Loucy (cell line): ENCODE data around the gene NOL9.

Experiments
- H2AFZ ChIP-seq: fragments of 200-600 bp; sonication (generic); 2 replicates; pipeline ENCODE4 v1.6.0; 2016; ENCODE audit warnings: antibody characterized with exemption, mild to moderate bottlenecking, low read length, moderate library complexity
- H3F3A ChIP-seq: fragments of 200-600 bp; 2 replicates; pipeline ENCODE4 v1.6.0; 2016; ENCODE audit warnings: antibody characterized with exemption, low read depth, mild to moderate bottlenecking
- H3K27me3 ChIP-seq: fragments of 200-600 bp; sonication (generic); 2 replicates; pipeline ENCODE4 v1.6.1; 2014; ENCODE audit warnings: low read length, mild to moderate bottlenecking; ENCODE audit not compliant: insufficient read depth, poor library complexity, severe bottlenecking
- H3K36me3 ChIP-seq: fragments of 200-600 bp; sonication (generic); 2 replicates; pipeline ENCODE4 v1.6.1; 2016; ENCODE audit warnings: low read length; ENCODE audit not compliant: insufficient read depth
- H3K4me1 ChIP-seq: fragments of 200-600 bp; sonication (generic); 2 replicates; pipeline ENCODE4 v1.5.1; 2014; ENCODE audit warnings: low read length, mild to moderate bottlenecking; ENCODE audit not compliant: insufficient read depth, poor library complexity, severe bottlenecking
- H3K4me2 ChIP-seq: fragments of 200-600 bp; sonication (generic); 2 replicates; pipeline ENCODE4 v1.6.0; 2014; ENCODE audit warnings: antibody characterized with exemption, low read length, low read depth, mild to moderate bottlenecking; ENCODE audit not compliant: poor library complexity, severe bottlenecking
- H3K4me3 ChIP-seq: fragments of 200-600 bp; sonication (generic); 2 replicates; pipeline ENCODE4 v1.5.1; 2014; ENCODE audit warnings: low read length, mild to moderate bottlenecking, mixed read lengths; ENCODE audit not compliant: poor library complexity, severe bottlenecking
- H3K79me2 ChIP-seq: fragments of 200-600 bp; sonication (generic); 2 replicates; pipeline ENCODE4 v1.6.1; 2014; ENCODE audit warnings: low read length; ENCODE audit not compliant: insufficient read depth
- H3K9ac ChIP-seq: fragments of 200-600 bp; sonication (generic); 2 replicates; pipeline ENCODE4 v1.6.0; 2014; ENCODE audit warnings: mild to moderate bottlenecking, low read depth, low read length, moderate library complexity; ENCODE audit not compliant: poor library complexity, severe bottlenecking
- H3K9me2 ChIP-seq: fragments of 200-600 bp; sonication (generic); replicated peaks from 2 replicates; pipeline ENCODE4 v1.6.1; 2016; ENCODE audit warnings: low read depth, low read length, mixed read lengths
- H3K9me3 ChIP-seq: fragments of 200-600 bp; sonication (generic); 2 replicates; pipeline ENCODE4 v1.6.1; 2014; ENCODE audit warnings: mild to moderate bottlenecking, antibody characterized with exemption, low read length, low read depth; ENCODE audit not compliant: insufficient read depth
- H4K20me1 ChIP-seq: fragments of 200-600 bp; sonication (generic); 2 replicates; pipeline ENCODE4 v1.6.0; 2014; ENCODE audit warnings: antibody characterized with exemption, low read length, mild to moderate bottlenecking; ENCODE audit not compliant: insufficient read depth, poor library complexity, severe bottlenecking
- EZH2phosphoT487 ChIP-seq: fragments of 200-600 bp; IDR thresholded peaks from 2 replicates; pipeline ENCODE4 v1.6.1; 2018; ENCODE audit warnings: antibody characterized with exemption, mild to moderate bottlenecking, moderate library complexity, borderline replicate concordance
- TF ChIP-seq, protein P1 (sequence below): fragments of 200-600 bp; sonication (generic); conservative IDR thresholded peaks from 2 replicates; pipeline ENCODE4 v1.5.1; 2014; ENCODE audit warnings: mild to moderate bottlenecking, antibody characterized with exemption, low read length

Gene NOL9

DNA sequence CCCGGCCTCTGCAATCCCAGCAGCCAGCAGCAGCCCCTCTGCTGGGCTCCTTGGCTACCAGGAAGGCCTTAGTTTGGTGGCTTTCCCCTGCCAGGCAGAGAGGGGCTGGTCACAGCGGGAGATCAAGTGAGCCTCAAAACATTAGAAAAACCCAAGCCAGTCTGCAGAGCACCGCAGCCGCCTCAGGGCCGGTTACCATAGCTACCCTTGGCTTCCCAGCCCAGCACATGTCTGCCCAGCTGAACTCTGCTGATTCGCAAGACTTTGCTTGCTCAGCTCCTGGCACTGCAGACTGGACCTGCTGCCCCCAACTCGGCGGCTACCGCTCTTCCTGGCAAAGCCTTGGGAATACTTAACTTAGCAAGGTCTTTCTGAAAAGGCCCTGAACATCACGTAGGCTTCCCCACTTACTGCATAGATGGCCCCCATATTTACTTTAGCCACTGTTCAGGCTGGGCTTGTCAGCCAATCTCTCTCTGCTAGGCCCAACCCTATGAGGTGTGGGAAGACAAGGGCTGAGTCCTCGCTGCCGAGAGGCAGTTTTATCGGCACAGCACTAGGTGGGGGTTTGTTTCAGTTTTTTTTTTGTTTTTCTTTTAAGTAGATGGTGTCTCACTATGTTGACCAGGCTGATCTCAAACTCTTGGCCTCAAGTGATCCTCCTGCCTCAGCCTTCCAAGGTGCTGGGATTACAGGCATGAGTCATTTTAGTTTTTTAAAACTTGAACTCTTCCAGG, 34.2 kb downstream of the NOL9 start:
- H3K79me2 ChIP-seq, result no peaks in the 10 kb centered on the region
- H3K4me3 ChIP-seq, result no peak overlapping the region
- H3K9ac ChIP-seq, result no peak overlapping the region
- no peaks in the 10 kb centered on the region for H3K9me2 ChIP-seq
- H3F3A ChIP-seq, result no peaks in the 10 kb centered on the region
- TF ChIP-seq, protein P1, sequence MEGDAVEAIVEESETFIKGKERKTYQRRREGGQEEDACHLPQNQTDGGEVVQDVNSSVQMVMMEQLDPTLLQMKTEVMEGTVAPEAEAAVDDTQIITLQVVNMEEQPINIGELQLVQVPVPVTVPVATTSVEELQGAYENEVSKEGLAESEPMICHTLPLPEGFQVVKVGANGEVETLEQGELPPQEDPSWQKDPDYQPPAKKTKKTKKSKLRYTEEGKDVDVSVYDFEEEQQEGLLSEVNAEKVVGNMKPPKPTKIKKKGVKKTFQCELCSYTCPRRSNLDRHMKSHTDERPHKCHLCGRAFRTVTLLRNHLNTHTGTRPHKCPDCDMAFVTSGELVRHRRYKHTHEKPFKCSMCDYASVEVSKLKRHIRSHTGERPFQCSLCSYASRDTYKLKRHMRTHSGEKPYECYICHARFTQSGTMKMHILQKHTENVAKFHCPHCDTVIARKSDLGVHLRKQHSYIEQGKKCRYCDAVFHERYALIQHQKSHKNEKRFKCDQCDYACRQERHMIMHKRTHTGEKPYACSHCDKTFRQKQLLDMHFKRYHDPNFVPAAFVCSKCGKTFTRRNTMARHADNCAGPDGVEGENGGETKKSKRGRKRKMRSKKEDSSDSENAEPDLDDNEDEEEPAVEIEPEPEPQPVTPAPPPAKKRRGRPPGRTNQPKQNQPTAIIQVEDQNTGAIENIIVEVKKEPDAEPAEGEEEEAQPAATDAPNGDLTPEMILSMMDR, result no peak
- no peaks in the 10 kb centered on the region for H3K9me3 ChIP-seq
- no peaks in the 10 kb centered on the region for H3K4me1 ChIP-seq
- peaks cover 1% of the 10 kb centered on the region; the same call in 1 of the 2 replicates for H3K36me3 ChIP-seq
- no peaks in the 10 kb centered on the region for H3K27me3 ChIP-seq
- H4K20me1 ChIP-seq, result no peaks in the 10 kb centered on the region
- H2AFZ ChIP-seq, result no peak overlapping the region
- no peak overlapping the region for H3K4me2 ChIP-seq

DNA sequence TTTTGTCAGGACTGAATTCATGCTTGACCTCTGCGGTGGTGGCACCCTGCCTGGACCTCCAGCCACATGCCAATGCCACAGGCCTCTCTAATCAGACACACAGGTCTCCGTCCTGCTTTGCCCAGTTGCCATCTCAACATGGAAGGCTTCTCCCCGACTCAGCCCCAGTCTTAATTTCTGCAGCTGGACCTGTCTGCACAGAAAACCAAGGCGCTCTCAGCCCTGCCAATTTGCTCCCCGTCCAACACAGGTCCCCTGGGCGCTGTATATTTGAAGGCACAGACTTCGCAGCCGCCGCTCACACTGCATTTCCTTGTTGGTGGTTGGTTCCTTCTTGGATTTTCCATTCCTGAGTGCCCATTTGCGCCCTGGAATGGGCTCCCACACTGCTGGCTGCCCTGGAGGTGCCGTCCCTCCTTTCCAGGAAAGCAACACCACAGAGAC, 34.8 kb downstream of the NOL9 start:
- H3K9ac ChIP-seq, result no peak overlapping the region

DNA sequence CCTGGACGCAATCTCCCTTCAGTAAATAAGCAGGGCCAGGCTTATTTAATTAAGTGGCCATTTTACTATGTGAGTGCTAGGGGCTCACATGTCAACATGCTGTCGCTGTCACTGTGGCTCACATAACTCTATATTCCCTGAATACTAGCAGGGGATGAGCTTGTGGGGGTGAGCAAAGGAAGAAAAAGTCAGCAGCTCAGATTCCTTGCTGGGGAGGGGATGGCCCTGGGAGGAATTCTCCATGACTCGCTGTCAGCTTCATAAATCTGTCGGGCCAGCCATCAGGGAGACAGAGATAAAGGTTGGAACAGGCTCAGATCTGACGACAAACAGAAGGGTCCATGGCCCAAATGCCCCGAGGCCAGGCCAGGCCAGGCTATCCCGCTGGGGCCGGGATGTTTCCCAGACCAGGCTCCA, 36.9 kb downstream of the NOL9 start:
- H3K4me1 ChIP-seq, result no peaks in the 10 kb centered on the region
- H3K9me3 ChIP-seq, result no peaks in the 10 kb centered on the region
- H3K36me3 ChIP-seq, result no peaks in the 10 kb centered on the region
- no peaks in the 10 kb centered on the region for H3K79me2 ChIP-seq
- no peaks in the 10 kb centered on the region for H3F3A ChIP-seq
- H3K9me2 ChIP-seq, result no peaks in the 10 kb centered on the region
- no peaks in the 10 kb centered on the region for H4K20me1 ChIP-seq
- no peak overlapping the region for H3K4me3 ChIP-seq
- no peak overlapping the region for H3K4me2 ChIP-seq
- no peak overlapping the region for H3K9ac ChIP-seq
- no peaks in the 10 kb centered on the region for H3K27me3 ChIP-seq
- TF ChIP-seq, protein P1, result no peak
- TF ChIP-seq EZH2phosphoT487, result no peak
- no peak overlapping the region for H2AFZ ChIP-seq

More for the DNA sequence above, 34.8 kb downstream of the NOL9 start:
- Histone ChIP-seq H3K4me2 (no peak overlapping the region), H3K36me3 (no peaks in the 10 kb centered on the region), H4K20me1 (no peaks in the 10 kb centered on the region), H2AFZ (no peak overlapping the region), H3K4me3 (no peak overlapping the region), H3K4me1 (no peaks in the 10 kb centered on the region), H3K79me2 (no peaks in the 10 kb centered on the region), H3F3A (no peaks in the 10 kb centered on the region), H3K9me3 (no peaks in the 10 kb centered on the region), H3K27me3 (no peaks in the 10 kb centered on the region), H3K9me2 (no peaks in the 10 kb centered on the region)
- TF ChIP-seq EZH2phosphoT487, result no peak
- TF ChIP-seq, protein P1, result no peak
